ENCODE measurements around the gene IVL. TPM values are rescaled to one million over a fixed set of nuclear protein-coding genes. Genes with fewer than 3 reads are reported as not detected.
A peak's percentile ranks its signal among the peaks of the same experiment; 100 is the strongest.

IVL gene
- total RNA-seq, 1 experiment from 2014 or later, result 0.55 TPM

GRCh38 chr1:152878042-152878441, 30.3 kb upstream of the IVL start, which contains the start of gene SMCP:
TSS of gene SMCP (plus strand) at chr1:152878322. CDS start at chr1:152884423, 6,101 bp downstream.
- Histone ChIP-seq H3K27me3 (ENCODE audit: low read length) (no peaks in the 10 kb centered on the region), H4K20me1 (ENCODE audit: low read length) (no peaks in the 10 kb centered on the region), H2AFZ (ENCODE audit: low read length) (no peak within 1 kb of the TSS), H3K36me3 (ENCODE audit: low read depth, low read length) (no peaks in the 10 kb centered on the region), H3K9me2 (replicated peaks; ENCODE audit: low read length) (no peaks in the 10 kb centered on the region), H3K9me3 (ENCODE audit: low read length) (no peaks in the 10 kb centered on the region), H3K4me3 (ENCODE audit: low read length) (no peak within 1 kb of the TSS), H3K9ac (ENCODE audit: low read length) (no peak within 1 kb of the TSS), H3K79me2 (ENCODE audit: low read length) (no peaks in the 10 kb centered on the region), H3F3A (ENCODE audit: low read length, unreplicated experiment) (no peaks in the 10 kb centered on the region), H3K4me2 (ENCODE audit: low read length) (no peak within 1 kb of the TSS), H3K27ac (ENCODE audit: low read length) (no peak within 1 kb of the TSS), H3K4me1 (ENCODE audit: insufficient read depth, low read length) (peaks cover 9% of the 10 kb centered on the region)
- no peak for ATAC-seq
- ChIA-PET CTCF (no interaction called here), POLR2A (ENCODE audit: unreplicated experiment) (no interaction called here)
- BruUV-seq (replicated peaks), result no TSS peak
- no peak for TF ChIP-seq EZH2phosphoT487 (IDR thresholded peaks at IDR 0.05; ENCODE audit: borderline replicate concordance, low read length)
- TF ChIP-seq CTCF (conservative IDR thresholded peaks at IDR 0.05; ENCODE audit: low read depth, low read length), result peak; percentile 63
- intact Hi-C loops (cut with micrococcal nuclease), result no loop called here
- peak; percentile 39 for DNase-seq

DNA sequence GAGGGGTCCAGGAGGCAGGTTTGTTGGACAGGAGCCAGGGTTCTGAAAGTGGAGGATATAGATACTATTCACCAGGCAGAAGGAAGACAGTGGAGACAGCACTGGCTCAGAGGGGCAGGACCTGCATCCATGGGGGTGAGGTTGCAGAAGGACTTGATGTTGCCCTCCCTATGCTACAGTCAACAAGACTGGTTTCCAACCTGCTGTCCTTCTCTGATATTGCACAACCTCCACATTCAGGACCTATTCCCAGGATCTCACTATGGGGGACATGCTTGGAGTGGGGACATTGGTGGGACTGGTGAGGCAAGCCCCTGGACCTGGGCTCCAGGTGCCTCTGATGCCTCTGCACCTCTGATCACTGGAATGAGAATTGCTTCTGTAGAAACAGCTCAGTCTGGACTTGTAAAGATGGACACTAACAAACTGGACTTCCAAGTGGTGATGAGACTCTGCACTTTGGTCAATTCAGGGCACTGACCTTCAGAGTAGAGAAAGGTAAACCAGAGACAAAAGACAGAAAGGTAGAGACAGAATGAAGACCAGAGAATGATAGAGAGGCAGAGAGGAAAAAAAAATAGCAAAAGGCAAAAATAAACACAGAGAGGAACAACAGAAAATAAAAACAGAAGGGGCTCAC, 28.7 kb upstream of the IVL start:
- H3K9ac ChIP-seq (ENCODE audit: low read length), result no peak overlapping the region
- ChIA-PET POLR2A (ENCODE audit: unreplicated experiment) (no interaction called here), CTCF (no interaction called here)
- H3K36me3 ChIP-seq (ENCODE audit: low read depth, low read length), result no peaks in the 10 kb centered on the region
- BruUV-seq (replicated peaks), result no TSS peak
- H3K27ac ChIP-seq (ENCODE audit: low read length), result no peak overlapping the region
- no peaks in the 10 kb centered on the region for H3K9me3 ChIP-seq (ENCODE audit: low read length)
- H3K4me2 ChIP-seq (ENCODE audit: low read length), result no peak overlapping the region
- H2AFZ ChIP-seq (ENCODE audit: low read length), result no peak overlapping the region
- no peaks in the 10 kb centered on the region for H3K4me1 ChIP-seq (ENCODE audit: insufficient read depth, low read length)
- H3F3A ChIP-seq (ENCODE audit: low read length, unreplicated experiment), result no peaks in the 10 kb centered on the region
- H3K4me3 ChIP-seq (ENCODE audit: low read length), result no peak overlapping the region
- intact Hi-C loops (cut with micrococcal nuclease), result no loop called here
- H3K79me2 ChIP-seq (ENCODE audit: low read length), result no peaks in the 10 kb centered on the region
- no peaks in the 10 kb centered on the region for H3K27me3 ChIP-seq (ENCODE audit: low read length)
- ATAC-seq (no peak), DNase-seq (no peak)
- no peak for TF ChIP-seq CTCF (conservative IDR thresholded peaks at IDR 0.05; ENCODE audit: low read depth, low read length)
- TF ChIP-seq EZH2phosphoT487 (IDR thresholded peaks at IDR 0.05; ENCODE audit: borderline replicate concordance, low read length), result no peak
- TF ChIP-seq EZH2 (IDR thresholded peaks at IDR 0.05; ENCODE audit: low read length, unreplicated experiment), result no peak
- no peaks in the 10 kb centered on the region for H3K9me2 ChIP-seq (replicated peaks; ENCODE audit: low read length)
- no peaks in the 10 kb centered on the region for H4K20me1 ChIP-seq (ENCODE audit: low read length)

DNA sequence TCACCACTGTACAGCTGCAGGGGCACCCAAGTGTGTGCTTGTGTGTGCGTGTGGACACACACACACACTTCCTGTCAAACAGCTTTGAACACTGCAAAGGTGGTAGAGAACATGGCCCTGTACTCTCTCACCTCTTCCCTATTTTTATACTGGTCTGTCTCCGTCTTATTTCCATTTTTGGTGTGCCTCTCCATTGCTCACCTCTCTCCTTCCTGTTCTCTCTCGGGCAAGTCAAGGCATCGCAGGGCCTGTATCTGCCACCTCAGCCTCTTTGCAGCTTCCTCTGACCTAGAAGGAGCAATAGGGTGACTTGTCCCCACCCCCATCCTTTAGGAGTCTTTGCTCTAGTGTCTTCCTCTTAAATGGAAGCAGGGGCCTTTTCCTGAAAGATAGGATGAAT, 28.0 kb upstream of the IVL start:
- no peak for DNase-seq
- Histone ChIP-seq H2AFZ (ENCODE audit: low read length) (no peak overlapping the region), H3K27ac (ENCODE audit: low read length) (no peak overlapping the region), H3K4me3 (ENCODE audit: low read length) (no peak overlapping the region), H3K9ac (ENCODE audit: low read length) (no peak overlapping the region), H3K4me2 (ENCODE audit: low read length) (no peak overlapping the region), H3K36me3 (ENCODE audit: low read depth, low read length) (no peaks in the 10 kb centered on the region), H3K9me2 (replicated peaks; ENCODE audit: low read length) (no peaks in the 10 kb centered on the region), H3K9me3 (ENCODE audit: low read length) (no peaks in the 10 kb centered on the region), H4K20me1 (ENCODE audit: low read length) (no peaks in the 10 kb centered on the region), H3K79me2 (ENCODE audit: low read length) (no peaks in the 10 kb centered on the region), H3K4me1 (ENCODE audit: insufficient read depth, low read length) (no peaks in the 10 kb centered on the region), H3F3A (ENCODE audit: low read length, unreplicated experiment) (no peaks in the 10 kb centered on the region), H3K27me3 (ENCODE audit: low read length) (no peaks in the 10 kb centered on the region)
- TF ChIP-seq EZH2phosphoT487 (IDR thresholded peaks at IDR 0.05; ENCODE audit: borderline replicate concordance, low read length), result no peak
- no peak for TF ChIP-seq CTCF (conservative IDR thresholded peaks at IDR 0.05; ENCODE audit: low read depth, low read length)
- no peak for TF ChIP-seq EZH2 (IDR thresholded peaks at IDR 0.05; ENCODE audit: low read length, unreplicated experiment)
- BruUV-seq (replicated peaks), result no TSS peak
- CTCF ChIA-PET, result no interaction called here
- ATAC-seq, result no peak
- intact Hi-C loops (cut with micrococcal nuclease), result no loop called here
- POLR2A ChIA-PET (ENCODE audit: unreplicated experiment), result no interaction called here

All from PC-3 (cell line).